Measurements from ENCODE around the gene NDUFAF7. TPM values are rescaled to one million over a fixed set of nuclear protein-coding genes. Genes with fewer than 3 reads are reported as not detected.

NDUFAF7 gene
- total and polyA plus RNA-seq, 4 donors: 22.4 to 36.5 (median 29.0) TPM

- WGBS (ENCODE audit: insufficient coverage): 60% methylated on average over 1 of the region's 1 CpG
- H3K4me3 ChIP-seq (ENCODE audit: low read depth, low read length): no peak overlapping the region
- no peaks in the 10 kb centered on the region for H3K27me3 ChIP-seq (ENCODE audit: control insufficient read depth, insufficient read depth, low read length)
- DNase-seq (ENCODE audit: low read depth in 4 of 6, low spot score in 6 of 6): no peak
- H3K9me3 ChIP-seq (ENCODE audit: control insufficient read depth, insufficient read depth, low read length): no peaks in the 10 kb centered on the region
- H3K4me1 ChIP-seq (ENCODE audit: control insufficient read depth, insufficient read depth, low read length): no peaks in the 10 kb centered on the region
- H3K27ac ChIP-seq (ENCODE audit: low read depth, low read length): no peak overlapping the region
- peaks cover 3% of the 10 kb centered on the region for H3K36me3 ChIP-seq (ENCODE audit: control insufficient read depth, insufficient read depth, low read length)
These were observed 64.1 kb downstream of the NDUFAF7 start for GRCh38 chr2:37295469-37296073.

DNA sequence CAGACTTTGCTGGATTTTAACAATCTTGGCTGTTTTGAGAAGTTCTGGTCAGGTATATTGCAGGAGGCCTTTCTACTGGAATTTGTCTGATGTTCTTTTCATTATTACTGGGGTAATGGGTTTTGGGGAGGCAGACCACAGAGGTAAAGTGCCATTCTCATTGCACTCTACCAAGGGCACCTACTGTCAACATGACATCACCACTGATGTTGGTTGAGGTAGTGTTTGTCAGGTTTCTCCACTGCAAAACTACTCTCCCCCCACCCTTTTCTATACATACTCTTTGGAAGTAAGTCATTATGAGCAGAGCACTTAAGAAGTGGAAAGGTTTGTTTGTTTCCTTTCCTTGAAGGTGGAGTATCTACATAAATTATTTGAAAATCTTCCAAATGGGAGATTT, 66.2 kb downstream of the NDUFAF7 start:
- no peaks in the 10 kb centered on the region for H3K9me3 ChIP-seq (ENCODE audit: control insufficient read depth, insufficient read depth, low read length)
- no peaks in the 10 kb centered on the region for H3K4me1 ChIP-seq (ENCODE audit: control insufficient read depth, insufficient read depth, low read length)
- H3K4me3 ChIP-seq (ENCODE audit: low read depth, low read length): no peak overlapping the region
- H3K27me3 ChIP-seq (ENCODE audit: control insufficient read depth, insufficient read depth, low read length): no peaks in the 10 kb centered on the region
- no peaks in the 10 kb centered on the region for H3K36me3 ChIP-seq (ENCODE audit: control insufficient read depth, insufficient read depth, low read length)
- H3K27ac ChIP-seq (ENCODE audit: low read depth, low read length): no peak overlapping the region
- no peak for DNase-seq (ENCODE audit: low read depth in 4 of 6, low spot score in 6 of 6)

Other genes with a start within 250 kb of the NDUFAF7 start
- 10 to 100 TPM; 28.9 to 58.6 TPM for gene HEATR5B, start 147.3 kb upstream of the NDUFAF7 start, total RNA-seq
- 10 to 100 TPM; 25.2 to 27.7 TPM for gene HEATR5B, start 147.3 kb upstream of the NDUFAF7 start, polyA plus RNA-seq (ENCODE audit: insufficient read length in 2 of 2)
- gene GPATCH11, start 147.1 kb upstream of the NDUFAF7 start, total RNA-seq: 10 to 100 TPM; 13.7 to 21.1 TPM
- 10 to 100 TPM; 14.9 to 22.0 TPM for gene GPATCH11, start 147.1 kb upstream of the NDUFAF7 start, polyA plus RNA-seq (ENCODE audit: insufficient read length in 2 of 2)
- 10 to 100 TPM; 36.3 to 62.6 TPM for gene EIF2AK2, start 74.7 kb upstream of the NDUFAF7 start, total RNA-seq
- 10 to 100 TPM; 30.5 to 31.1 TPM for gene EIF2AK2, start 74.7 kb upstream of the NDUFAF7 start, polyA plus RNA-seq (ENCODE audit: insufficient read length in 2 of 2)
- gene SULT6B1, start 43.0 kb upstream of the NDUFAF7 start, total RNA-seq: not detected
- not detected for gene SULT6B1, start 43.0 kb upstream of the NDUFAF7 start, polyA plus RNA-seq (ENCODE audit: insufficient read length in 2 of 2)
- 10 to 100 TPM; 32.6 to 41.8 TPM for gene CEBPZOS, start 35.2 kb upstream of the NDUFAF7 start, total RNA-seq
- gene CEBPZOS, start 35.2 kb upstream of the NDUFAF7 start, polyA plus RNA-seq (ENCODE audit: insufficient read length in 2 of 2): 10 to 100 TPM; 55.7 to 61.6 TPM
- 10 to 100 TPM; 47.9 to 69.5 TPM for gene CEBPZ, start 62 bp upstream of the NDUFAF7 start, total RNA-seq
- gene CEBPZ, start 62 bp upstream of the NDUFAF7 start, polyA plus RNA-seq (ENCODE audit: insufficient read length in 2 of 2): 10 to 100 TPM; 44.3 to 49.9 TPM
- gene PRKD3, start 93.2 kb downstream of the NDUFAF7 start, total RNA-seq: 10 to 100 TPM; 55.8 to 68.6 TPM
- gene PRKD3, start 93.2 kb downstream of the NDUFAF7 start, polyA plus RNA-seq (ENCODE audit: insufficient read length in 2 of 2): 10 to 100 TPM; 23.2 to 30.1 TPM
- gene QPCT, start 113.0 kb downstream of the NDUFAF7 start, total RNA-seq: 10 to 100 TPM; 10.4 to 26.1 TPM
- gene QPCT, start 113.0 kb downstream of the NDUFAF7 start, polyA plus RNA-seq (ENCODE audit: insufficient read length in 2 of 2): 10 to 100 TPM; 25.6 to 26.5 TPM